Measurements from ENCODE around the gene UQCRFS1.

DNA sequence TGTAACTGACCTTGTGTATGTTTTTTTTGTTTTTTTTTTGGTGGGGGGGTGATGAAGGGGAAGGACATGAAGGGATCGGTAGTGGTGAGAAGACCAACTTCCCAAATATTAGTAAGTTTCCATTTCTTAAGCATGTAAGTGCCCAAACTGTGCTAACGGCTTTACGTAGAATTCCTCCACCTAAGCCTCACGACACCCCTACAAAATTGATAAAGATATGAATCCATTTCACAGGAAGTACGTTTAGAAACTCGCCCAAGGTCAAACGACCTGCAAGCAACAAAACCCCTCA, 649 bp downstream of the UQCRFS1 start:
- TF ChIP-seq, protein P1, sequence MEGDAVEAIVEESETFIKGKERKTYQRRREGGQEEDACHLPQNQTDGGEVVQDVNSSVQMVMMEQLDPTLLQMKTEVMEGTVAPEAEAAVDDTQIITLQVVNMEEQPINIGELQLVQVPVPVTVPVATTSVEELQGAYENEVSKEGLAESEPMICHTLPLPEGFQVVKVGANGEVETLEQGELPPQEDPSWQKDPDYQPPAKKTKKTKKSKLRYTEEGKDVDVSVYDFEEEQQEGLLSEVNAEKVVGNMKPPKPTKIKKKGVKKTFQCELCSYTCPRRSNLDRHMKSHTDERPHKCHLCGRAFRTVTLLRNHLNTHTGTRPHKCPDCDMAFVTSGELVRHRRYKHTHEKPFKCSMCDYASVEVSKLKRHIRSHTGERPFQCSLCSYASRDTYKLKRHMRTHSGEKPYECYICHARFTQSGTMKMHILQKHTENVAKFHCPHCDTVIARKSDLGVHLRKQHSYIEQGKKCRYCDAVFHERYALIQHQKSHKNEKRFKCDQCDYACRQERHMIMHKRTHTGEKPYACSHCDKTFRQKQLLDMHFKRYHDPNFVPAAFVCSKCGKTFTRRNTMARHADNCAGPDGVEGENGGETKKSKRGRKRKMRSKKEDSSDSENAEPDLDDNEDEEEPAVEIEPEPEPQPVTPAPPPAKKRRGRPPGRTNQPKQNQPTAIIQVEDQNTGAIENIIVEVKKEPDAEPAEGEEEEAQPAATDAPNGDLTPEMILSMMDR (IDR thresholded peaks at IDR 0.05; ENCODE audit: insufficient read depth, low read length): no peak
- TF ChIP-seq POLR2AphosphoS5 (IDR thresholded peaks at IDR 0.05; ENCODE audit: low read depth): no peak
- TF ChIP-seq, protein P2, sequence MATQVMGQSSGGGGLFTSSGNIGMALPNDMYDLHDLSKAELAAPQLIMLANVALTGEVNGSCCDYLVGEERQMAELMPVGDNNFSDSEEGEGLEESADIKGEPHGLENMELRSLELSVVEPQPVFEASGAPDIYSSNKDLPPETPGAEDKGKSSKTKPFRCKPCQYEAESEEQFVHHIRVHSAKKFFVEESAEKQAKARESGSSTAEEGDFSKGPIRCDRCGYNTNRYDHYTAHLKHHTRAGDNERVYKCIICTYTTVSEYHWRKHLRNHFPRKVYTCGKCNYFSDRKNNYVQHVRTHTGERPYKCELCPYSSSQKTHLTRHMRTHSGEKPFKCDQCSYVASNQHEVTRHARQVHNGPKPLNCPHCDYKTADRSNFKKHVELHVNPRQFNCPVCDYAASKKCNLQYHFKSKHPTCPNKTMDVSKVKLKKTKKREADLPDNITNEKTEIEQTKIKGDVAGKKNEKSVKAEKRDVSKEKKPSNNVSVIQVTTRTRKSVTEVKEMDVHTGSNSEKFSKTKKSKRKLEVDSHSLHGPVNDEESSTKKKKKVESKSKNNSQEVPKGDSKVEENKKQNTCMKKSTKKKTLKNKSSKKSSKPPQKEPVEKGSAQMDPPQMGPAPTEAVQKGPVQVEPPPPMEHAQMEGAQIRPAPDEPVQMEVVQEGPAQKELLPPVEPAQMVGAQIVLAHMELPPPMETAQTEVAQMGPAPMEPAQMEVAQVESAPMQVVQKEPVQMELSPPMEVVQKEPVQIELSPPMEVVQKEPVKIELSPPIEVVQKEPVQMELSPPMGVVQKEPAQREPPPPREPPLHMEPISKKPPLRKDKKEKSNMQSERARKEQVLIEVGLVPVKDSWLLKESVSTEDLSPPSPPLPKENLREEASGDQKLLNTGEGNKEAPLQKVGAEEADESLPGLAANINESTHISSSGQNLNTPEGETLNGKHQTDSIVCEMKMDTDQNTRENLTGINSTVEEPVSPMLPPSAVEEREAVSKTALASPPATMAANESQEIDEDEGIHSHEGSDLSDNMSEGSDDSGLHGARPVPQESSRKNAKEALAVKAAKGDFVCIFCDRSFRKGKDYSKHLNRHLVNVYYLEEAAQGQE (IDR thresholded peaks at IDR 0.05; ENCODE audit: insufficient replicate concordance, low read depth): no peak
- TF ChIP-seq SPI1 (IDR thresholded peaks at IDR 0.05; ENCODE audit: borderline replicate concordance, low read depth): no peak

All from HL-60 (cell line).